Renal pelvis (tissue), 4 donors: ENCODE data around the gene WNT7A. TPM values are rescaled to one million over a fixed set of nuclear protein-coding genes. Genes with fewer than 3 reads are reported as not detected.

Experiments
- DNase-seq: peaks from one replicate; pipeline ENCODE4 v3.0.0-alpha.2; 2013
- polyA plus RNA-seq, 3 donors: library from polyadenylated mRNA; unstranded; fragments of 120-200 nt; gene quantifications; one replicate each; pipeline ENCODE4 v1.2.1, GENCODE V29; 2013; ENCODE audit not compliant: insufficient read length in 3 of 3

WNT7A gene
- polyA plus RNA-seq, 3 donors, result 0.07 TPM; not detected in 2

DNA sequence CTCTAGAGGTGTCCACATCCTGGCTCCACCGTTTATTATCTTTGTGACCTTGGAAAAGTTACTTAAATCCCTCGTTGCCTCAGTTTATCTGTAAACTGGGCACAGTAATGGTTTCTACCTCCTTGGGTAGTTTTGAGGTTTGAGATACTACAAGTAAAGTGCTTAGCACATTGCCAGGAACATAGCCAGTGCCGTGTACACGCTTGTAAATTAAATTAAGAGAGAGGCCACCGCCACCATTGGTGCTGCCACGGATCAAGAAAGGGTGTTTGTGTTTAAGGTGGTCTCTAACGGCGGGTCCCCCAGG, 5.8 kb upstream of the WNT7A start:
- no peak for DNase-seq

DNA sequence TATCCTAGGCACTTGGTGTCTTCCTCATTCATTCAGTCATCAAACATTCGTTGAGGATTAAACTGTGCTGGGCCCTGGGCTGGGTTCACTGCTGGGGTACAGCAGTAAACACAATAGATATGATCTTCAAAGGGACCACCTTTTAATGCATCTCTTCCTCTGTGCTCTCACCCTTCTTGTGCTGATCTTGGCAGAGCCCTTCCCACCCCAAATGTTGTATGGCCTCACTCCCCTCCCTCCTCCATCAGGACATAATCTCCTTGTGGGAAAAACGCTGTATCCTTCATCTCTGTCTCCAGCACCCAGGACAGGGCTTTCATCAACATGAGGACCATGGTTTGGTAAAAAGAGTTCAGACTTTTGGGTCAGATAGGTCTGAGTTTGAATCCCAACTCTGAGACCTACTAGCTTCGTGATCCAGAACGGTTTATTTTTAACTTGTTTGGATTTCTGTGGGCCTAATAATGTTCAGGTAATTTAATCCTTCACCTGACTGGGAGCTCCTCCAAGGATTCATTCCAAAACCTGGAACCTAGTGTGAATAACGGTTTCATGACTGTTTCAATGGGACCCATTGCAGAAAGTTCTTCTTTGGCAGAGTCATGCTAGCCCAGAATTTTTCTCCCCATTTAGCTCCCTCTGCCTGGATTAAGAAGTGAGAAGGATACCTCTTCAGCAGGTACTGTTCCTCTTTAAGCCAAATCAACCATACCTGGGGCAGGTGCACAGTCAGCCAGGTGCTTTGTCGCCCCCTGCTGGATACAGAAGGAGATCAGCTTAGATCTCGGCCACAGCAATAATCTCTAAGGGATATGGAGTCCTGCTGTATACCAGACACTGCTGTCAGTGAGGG, 5.2 kb upstream of the WNT7A start:
- DNase-seq, result no peak

DNA sequence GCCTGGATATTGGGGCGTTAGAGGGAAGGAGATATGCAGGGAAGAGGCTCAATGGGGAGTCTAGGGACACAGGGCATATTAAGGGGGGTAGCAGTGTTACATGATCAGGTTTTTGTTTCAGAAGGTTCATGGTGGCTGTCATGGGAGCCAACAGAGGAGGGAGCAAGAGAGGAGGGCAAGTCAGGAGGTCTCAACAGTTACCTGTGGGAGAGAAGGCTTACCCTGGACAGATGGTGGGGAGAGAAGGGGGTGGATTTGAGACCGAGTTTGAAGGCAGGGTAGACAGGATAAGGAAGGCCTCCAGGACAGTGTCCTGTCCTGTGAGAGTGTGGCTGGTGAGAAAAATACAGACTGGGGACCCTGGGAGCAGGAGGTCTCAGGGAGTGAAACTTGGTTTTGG, 3.8 kb upstream of the WNT7A start:
- no peak for DNase-seq

DNA sequence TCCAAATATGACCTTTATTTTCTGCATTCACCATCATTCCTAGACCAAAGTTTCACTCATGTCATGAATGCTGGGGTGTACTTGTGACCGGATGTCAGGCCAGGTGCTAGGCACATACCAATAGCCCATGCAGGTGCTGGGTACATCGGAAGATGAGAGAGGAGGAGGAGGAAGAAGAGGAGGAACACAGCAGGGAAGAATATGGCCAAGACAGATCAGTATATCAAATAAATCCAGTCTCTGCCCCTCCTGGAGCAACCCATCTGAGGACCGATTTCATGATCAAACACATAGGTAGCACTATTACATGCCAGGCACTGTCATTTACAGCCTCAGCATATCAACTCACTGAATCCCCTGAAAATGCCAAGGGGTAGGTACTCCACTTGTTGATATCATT, 3.0 kb upstream of the WNT7A start:
- DNase-seq, result no peak

DNA sequence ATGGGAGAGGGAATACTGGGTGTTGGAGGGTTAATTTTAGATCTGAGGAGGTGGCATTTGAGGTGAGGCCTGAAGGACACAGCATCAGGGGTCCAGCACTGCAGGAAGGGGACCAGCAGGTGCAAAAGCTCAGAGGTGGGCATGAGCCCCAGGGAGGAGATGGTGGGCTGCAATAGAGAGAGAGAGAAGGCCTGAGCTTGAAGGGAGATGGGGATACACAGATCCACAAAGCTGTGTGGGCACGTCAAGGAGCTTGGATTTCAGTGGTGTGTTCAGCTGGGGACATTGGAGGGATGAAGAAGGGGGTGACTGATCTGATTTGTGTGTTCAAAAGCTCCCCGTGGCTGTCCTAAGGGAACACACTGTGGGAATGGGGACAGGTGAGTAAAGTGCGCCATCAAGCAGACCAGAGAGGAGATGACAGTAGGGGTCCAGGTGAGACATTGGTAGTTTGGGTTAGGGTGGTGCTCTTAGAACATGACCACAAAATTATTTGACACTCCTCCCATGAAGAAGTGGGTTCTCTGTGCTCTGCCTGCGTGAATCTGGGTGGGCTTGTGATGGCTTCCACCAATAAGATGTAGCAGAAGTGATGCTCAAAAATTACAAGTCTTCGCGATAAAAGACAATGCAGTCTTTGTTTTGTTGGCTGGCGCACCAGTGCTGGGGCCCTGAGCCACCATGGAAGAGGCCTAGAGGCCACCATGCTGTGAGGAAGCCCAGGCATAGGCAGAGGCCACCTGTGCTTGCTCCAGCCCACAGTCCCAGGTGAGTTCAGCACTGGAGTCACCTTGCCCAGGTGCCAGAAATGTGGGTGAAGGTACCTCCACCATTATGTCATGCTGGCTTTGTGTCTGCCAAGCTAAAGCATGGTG, 1.9 kb upstream of the WNT7A start:
- DNase-seq, result no peak

DNA sequence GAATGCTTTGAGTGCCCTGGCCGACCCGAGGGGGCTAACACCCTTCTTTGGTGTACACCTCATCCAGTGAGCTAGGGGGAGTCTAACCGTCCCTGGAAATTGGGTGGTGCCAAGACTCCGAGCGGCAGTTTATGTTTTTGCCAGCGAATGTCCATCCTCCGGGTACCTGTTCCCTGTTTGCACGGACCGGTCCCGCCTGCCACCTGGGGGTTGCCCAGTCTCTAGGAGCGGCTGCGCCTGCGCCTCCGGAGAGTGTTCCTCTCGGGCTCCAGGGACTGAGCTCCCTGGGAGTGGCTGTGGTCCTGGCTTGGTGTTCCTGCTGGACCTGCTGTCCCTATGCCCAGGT, 913 bp upstream of the WNT7A start:
- DNase-seq, result no peak

DNA sequence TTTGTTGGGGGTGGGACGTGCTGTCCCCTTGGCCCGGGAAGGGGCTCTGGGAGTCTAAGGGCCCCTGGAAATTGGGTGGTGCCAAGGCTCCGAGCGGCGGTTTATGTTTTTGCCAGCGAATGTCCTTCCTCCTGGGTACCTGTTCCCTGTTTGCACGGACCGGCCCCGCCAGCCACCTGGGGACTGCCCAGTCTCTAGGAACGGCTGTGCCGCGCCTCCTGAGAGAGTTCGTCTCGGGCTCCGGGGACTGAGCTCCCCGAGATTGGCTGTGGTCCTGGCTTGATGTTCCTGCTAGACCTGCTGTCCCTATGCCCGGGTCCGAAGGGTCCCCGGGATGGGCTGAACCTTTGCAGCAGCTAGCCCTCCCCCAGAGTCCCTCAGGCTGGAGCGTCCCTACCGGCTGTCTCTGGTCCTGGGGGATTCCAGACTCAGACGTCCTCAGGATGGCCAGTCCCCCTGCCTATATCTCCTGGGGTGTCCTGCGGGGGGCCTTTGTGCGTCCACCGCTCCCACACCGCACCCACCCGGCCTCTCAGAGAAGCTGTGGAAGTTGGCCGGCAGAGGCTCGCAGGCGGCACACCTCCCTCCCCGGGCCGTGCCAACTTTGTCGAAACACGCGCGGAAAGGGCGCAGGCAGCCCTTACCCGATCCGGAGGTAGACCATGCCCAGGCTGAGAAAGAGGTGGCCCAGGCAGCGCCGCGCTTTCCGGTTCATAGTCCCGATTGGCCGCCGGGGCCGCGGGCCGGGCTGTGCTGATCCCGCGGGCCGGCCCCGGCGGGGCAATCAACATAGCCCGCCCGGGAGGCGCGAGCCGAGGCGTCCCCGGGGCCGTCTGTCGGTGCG, 547 bp downstream of the WNT7A start:
- no peak for DNase-seq

DNA sequence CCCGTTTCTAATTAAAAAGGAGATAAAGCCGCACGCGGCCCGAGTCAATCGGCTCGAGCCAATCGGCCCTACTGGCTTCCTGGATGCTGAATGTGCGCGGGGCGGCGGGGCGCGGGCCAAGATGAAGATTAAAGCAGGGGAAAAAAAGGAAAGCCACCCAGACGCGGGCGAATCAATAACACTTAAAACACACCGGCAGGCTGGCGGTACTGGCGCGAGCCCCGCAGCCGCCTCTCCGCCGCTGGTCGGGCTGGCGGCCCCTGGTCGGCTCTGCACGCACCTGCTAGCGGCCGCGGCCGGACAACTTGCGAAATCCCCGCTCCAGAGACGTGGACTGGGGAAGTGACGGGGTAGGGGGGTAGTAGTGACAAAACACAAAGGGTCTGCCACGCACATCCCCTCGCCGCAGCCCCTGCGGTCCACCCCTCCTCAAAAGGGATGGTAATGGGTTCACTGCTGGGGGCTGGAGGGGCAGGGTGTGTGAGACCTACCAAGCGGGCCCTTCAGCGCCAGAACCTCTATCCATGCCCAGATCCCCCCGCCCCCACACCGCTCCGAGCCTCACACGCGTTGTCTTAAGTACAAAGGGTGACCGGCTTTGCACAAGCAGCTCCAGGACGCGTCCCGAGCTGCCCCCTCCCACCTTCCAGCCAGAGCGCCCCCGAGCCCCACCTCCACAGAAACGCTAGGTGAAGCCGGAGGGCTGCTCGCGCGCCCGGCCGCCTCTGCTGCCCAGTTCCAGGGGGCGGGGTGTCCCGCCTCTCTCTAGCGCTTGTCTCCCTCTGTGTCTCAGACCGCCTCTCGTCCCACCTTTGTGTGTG, 1.4 kb downstream of the WNT7A start:
- DNase-seq, result no peak

DNA sequence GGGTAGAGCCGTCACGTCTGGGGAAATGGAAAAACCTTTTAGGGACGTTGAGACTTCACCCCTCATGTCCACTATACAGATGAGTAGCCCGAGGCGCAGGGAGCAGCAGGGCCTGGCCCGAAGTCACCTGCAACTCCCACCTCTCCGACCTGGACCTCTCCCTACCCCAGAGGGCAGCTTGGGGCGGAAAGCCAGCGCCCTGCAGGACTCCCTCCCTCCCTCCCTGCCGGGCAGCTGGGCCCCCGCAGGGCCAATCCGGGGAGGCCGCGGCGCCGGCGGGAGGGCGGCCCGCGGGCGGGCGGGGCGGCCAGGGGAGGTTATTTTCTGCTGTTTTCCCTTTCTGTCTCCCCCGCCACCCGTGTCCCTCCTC, 2.0 kb downstream of the WNT7A start:
- DNase-seq, result no peak

DNA sequence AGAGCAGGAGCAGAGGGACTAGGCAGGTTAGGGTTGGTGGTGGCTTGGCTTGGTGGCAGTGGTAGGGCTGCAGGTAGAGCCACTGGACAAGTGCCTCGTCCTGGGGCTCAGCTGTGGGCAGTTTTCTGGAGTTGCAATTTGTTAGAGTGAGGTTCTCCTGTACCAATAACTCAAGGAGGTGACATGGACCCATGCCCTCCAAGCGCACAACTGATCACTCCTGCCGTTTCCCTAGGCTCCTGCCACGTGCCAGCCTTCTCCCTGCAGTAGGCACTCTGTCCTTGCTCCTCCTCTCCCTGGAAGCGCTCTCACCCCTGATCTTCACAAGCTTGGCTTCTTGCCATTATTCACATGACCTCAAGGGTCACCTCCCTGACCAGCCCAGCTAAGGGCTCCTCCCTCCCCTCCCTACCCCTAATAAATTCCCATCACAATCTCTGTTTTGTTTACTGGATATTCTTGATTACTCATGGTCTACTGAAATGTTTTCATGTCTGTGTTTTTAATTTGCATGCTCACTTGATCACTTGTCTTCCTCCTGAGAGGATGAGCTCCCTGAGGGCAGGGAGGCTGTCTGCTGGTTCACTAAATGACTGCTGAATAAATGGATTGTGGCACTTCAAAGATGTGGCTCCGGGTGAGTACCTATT, 3.3 kb downstream of the WNT7A start:
- DNase-seq, result no peak

DNA sequence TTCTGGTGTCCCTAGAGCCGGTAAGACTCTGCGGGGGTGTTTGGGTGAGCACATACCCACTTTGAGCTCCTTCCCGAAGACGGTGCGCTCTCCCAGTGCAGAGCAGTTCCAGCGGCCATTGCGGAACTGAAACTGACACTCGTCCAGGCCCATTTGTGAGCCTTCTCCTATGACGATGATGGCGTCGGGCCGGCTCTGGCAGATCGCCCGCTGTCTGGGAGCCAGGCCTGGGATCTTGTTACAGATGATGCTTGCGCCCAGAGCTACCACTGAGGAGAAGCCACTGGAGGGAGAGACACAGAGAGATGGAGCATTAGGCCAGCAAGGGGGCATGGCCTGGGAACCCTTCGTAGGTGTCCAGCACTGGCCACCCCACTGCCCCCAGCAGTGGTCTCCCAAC, 5.0 kb downstream of the WNT7A start:
- no peak for DNase-seq

DNA sequence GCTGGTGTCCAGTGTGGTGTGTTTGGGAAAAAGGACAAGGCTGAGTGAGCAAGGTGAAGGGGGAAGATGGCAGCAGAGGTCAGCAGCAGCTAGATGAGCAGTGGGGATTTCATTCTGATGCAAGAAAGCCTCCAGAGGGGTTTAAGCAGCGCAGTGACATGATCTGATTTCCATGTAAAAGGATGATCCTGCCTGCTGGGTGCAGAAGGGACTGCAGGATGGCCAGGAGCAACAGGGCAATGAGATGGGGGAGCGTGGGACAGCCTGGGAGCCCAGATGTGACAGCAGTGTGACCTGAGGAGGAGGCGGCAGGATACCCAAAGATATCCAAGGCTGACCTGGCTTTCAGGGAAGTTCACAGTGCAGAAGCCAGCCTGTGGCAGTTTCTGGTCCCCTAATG, 6.1 kb downstream of the WNT7A start:
- no peak for DNase-seq

DNA sequence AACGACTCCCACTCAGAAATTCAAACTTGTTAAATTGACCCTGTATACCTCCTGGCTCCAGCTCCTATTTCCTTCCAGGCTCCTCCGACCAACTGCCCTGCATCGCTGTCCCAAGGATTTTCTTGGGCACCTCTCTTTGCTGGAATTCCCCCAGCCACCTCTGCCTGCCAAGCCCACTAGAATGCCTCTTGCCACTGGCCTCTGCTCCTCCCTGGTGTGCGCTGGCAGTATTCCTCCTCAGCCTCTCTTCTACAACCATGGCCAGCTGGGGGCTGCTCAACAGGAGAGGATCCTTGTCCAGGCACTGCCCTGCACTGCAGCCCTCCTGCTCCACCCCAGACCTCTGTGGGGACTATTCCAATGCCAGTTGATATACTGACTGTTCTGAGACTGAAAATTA, 7.4 kb downstream of the WNT7A start:
- DNase-seq, result no peak

DNA sequence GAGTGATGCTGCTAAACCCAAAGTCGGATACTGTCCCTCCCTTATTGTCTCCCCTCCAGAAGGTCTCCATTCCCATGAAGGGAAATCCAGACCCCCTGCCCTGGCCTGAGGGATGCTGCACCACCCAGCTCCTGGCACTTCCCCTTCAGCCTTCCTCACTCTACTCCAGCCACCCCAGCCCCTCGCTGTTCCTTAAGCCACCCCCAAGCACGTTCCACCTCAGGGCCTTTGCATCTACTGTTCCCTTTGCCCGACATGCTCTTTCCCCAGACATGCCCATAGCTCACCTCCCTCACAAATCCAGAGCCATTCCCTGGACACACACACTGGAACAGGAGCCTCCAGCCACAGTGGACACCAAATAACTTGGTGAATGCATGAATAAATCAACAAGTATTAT, 8.1 kb downstream of the WNT7A start:
- no peak for DNase-seq

DNA sequence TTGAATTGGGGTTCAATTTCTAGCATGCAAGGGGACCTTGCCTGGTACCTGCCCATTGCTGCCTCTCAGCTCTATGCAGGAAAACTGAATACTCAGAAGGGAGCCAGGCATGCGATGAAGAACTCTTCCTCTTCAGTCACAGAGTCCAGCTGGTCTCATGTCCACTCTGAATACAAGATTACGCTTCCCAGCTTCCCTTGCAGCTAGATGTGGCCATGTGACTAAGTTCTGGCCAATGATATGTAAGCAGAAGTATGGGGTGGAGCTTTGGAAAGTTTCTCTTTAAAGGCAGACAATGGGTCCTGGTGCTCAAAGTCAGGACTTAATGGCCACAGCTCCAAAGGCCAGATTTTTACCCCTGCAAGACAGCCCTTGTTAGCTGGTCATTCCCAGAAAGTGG, 9.0 kb downstream of the WNT7A start:
- DNase-seq, result no peak

DNA sequence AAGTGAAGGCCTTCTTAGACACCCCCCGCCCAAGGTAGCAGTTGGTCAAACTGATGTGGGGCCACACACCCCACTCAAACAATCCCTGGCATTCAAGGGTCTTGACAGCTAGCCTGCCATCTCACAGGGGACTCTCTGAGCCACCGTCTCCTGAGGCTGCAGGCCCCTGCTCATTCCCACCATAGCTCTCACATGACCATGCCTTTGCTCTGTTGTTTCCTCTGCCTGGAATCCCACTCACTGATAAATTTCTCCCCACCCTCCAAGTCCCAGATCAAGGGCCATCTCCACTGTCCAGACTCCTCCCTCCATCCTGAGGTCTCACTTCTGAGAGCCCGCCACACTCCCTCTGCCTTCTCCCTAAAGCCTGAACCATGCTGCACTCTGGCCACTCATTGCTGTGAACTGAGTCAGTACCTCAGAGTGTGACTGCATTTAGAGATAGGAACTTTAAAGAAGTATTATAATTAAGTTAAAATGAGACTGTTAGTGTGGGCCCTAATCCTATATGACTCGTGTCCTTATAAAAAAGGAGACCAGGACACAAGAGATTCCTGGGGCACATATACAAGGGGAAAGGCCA, 10.0 kb downstream of the WNT7A start:
- DNase-seq, result no peak

DNA sequence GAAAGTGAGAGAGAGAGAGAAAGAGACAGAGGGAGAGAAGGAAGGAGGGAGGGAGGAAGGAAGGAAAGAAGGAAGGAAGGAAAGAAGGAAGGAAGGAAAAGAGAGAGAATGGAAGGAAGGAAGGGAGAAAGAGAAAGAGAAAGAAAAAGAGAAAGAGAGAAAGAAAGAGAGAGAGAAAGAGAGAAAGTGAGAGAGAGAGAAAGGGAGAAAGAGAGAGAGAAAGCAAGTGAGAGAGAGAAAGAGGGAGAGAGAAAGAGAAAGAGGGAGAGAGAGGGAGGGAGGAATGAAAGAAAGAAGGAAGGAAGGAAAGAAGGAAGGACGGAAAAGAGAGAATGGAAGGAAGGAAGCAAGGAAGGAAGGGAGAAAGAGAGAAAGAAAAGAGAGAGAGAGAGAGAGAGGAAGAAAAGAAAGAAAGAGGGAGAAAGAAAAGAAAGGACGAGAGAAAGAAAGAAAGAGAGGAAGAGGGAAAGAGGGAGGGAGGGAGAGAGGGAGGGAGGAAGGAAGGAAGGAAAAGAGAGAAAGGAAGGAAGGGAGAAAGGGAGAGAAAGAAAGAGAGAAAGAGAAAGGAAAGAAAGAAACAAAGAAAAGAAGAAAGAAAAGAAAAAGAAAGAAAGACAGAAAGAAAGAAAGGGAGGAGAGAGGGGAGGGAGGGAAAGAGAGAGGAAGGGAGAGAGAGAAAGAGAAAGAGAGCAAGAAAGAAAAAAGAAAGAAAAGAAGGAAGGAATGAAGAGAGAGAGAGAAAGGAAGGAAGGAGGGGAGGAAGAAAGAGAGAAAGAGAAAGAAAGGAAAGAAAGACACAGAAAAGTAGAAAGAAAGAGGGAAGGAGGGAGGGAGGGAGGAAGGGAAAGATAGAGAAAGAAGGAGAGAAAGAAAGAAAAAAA, 10.8 kb downstream of the WNT7A start:
- no peak for DNase-seq

DNA sequence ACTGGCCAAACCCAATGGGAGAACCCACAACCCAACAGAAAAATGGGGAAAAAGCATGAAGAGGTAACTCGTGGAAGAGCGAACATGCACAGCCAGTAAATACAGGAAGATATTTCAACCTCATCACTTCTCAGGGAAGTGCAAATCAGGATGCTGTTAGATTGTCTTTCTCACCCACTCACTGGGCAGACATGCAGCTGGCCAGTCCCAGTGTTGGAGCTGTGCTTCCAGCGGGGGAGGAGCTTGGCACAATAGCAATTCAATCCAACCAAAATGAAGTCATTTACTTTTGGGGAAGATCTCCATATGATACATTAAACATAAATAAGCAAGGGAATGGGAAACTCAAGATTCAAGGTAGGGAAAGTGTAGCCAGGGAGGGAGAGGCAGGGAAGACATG, 12.1 kb downstream of the WNT7A start:
- no peak for DNase-seq

DNA sequence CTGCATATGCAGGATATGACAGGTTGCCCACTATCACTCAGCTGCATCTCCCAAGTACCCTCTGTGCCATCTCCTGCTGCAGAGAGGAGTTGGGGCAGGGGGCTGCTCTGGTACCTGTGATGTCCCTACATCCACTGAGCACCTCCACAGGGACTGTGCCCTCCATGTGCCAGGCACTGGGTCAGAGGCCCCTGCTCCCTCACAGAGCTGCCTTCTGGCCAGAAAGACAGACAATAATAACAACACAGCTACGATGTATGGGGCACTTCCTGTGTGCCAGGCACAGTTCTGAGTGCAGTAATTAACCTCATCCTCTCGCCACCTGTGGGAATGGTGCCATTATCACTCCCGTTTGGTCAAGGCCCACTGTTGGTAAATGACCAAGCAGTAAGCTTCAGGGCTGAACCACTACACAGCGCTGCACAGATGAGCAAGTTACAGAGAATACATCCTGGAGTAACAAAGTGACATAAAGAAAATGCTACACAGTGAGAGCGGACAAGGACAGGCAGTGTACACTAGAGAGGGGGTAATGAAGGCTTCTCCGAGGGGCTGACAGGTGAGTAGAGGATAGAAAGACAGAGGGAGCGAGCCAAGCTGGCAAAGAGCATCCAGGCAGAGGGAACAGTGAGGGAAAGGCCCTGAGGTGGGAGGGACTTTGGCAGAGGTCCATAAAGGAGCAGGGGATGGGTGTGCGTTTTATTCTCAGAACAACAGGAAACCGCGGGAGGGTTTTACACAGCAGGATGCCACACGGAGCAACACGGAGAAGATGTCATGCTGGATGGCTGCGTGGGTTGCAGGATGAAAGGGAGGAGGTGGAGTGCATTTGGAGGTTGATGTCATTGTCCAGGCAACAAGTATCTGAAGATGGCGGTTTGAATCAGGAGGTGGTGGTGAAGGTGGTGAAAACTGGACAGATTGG, 13.6 kb downstream of the WNT7A start:
- DNase-seq, result no peak
